Keratinocyte (primary cell): ENCODE measurements around the gene KSR2.

ENCODE experiments used
- EZH2 ChIP-seq: IDR thresholded peaks from one replicate; pipeline ENCODE4 v1.6.1; 2012; ENCODE audit warnings: inconsistent platforms, mild to moderate bottlenecking, low read length, moderate library complexity
- TF ChIP-seq, protein P1 (sequence below), 3 experiments: IDR thresholded peaks in 1 of 3; conservative IDR thresholded peaks in 1 of 3; optimal IDR thresholded peaks in 1 of 3; 2 replicates in 2 of 3; 3 replicates in 1 of 3; pipeline versions ENCODE3 to v1.5.1; 2011; ENCODE audit warnings: low read length in 3 of 3, mild to moderate bottlenecking in 3 of 3, moderate library complexity in 2 of 3, control low read depth in 1 of 3, inconsistent platforms in 1 of 3; ENCODE audit not compliant: insufficient read depth in 2 of 3; ENCODE audit errors: extremely low read depth in 1 of 3

GRCh38 chr12:117559978-117560377 is 408.8 kb downstream of the KSR2 start:
- TF ChIP-seq, protein P1, sequence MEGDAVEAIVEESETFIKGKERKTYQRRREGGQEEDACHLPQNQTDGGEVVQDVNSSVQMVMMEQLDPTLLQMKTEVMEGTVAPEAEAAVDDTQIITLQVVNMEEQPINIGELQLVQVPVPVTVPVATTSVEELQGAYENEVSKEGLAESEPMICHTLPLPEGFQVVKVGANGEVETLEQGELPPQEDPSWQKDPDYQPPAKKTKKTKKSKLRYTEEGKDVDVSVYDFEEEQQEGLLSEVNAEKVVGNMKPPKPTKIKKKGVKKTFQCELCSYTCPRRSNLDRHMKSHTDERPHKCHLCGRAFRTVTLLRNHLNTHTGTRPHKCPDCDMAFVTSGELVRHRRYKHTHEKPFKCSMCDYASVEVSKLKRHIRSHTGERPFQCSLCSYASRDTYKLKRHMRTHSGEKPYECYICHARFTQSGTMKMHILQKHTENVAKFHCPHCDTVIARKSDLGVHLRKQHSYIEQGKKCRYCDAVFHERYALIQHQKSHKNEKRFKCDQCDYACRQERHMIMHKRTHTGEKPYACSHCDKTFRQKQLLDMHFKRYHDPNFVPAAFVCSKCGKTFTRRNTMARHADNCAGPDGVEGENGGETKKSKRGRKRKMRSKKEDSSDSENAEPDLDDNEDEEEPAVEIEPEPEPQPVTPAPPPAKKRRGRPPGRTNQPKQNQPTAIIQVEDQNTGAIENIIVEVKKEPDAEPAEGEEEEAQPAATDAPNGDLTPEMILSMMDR (optimal IDR thresholded peaks at IDR 0.05 in 1 of 3, IDR thresholded peaks at IDR 0.05 in 1 of 3, conservative IDR thresholded peaks at IDR 0.05 in 1 of 3; ENCODE audit: extremely low read depth in 1 of 3, insufficient read depth in 2 of 3, low read length in 3 of 3) = no peak
- TF ChIP-seq EZH2 = no peak
